ENCODE measurements around the gene SFXN5. TPM values are rescaled to one million over a fixed set of nuclear protein-coding genes. Genes with fewer than 3 reads are reported as not detected.

SFXN5 gene
- total RNA-seq, 1 experiment from 2014 or later, result 6.0 TPM

- BruUV-seq (replicated peaks), result no TSS peak
- H3K36me3 Mint-ChIP-seq (ENCODE audit: insufficient read depth, unreplicated experiment), result no peaks in the 10 kb centered on the region
- ChIA-PET POLR2A (interaction anchor here (1.1 kb wide), 1 partner anchor 11 kb away, joined by 3 read pairs; no protein-coding TSS in a partner anchor), CTCF (interaction anchor here (1.2 kb wide), 1 partner anchor 8 kb away, joined by 3 read pairs; no protein-coding TSS in a partner anchor)
- DNase-seq (ENCODE audit: unreplicated experiment), result no peak
- intact Hi-C loops (cut with micrococcal nuclease), result no loop called here
- no peak overlapping the region for H3K27ac Mint-ChIP-seq (ENCODE audit: low read depth, unreplicated experiment)
- no peak overlapping the region for H3K4me3 Mint-ChIP-seq (ENCODE audit: unreplicated experiment)
- H3K9me3 Mint-ChIP-seq (ENCODE audit: unreplicated experiment), result no peaks in the 10 kb centered on the region
- no peaks in the 10 kb centered on the region for H3K27me3 Mint-ChIP-seq (ENCODE audit: insufficient read depth, unreplicated experiment)
- no peak for TF ChIP-seq CTCF (IDR thresholded peaks at IDR 0.05; ENCODE audit: unreplicated experiment)
- no peaks in the 10 kb centered on the region for H3K4me1 Mint-ChIP-seq (ENCODE audit: insufficient read depth, unreplicated experiment)
Measured at GRCh38 chr2:72938455-72938854, 133.1 kb downstream of the SFXN5 start.

DNA sequence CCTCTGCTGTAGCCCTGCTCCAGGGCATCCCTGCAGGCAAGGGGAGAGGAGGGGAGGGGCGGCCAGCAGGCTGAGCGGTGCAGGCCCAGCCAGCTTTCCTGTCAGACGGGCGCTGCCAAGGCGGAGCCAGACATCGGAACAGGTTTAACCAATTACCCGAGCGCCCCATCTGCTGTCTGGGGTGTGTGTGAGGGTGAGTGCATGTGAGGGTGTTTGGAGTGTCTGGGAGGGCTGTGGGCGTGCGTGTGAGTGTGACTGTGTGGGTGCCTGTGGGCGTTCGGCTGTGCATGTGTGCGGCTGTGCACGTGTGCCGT lies 134.2 kb downstream of the SFXN5 start:
- Mint-ChIP-seq H3K27me3 (ENCODE audit: insufficient read depth, unreplicated experiment) (no peaks in the 10 kb centered on the region), H3K27ac (ENCODE audit: low read depth, unreplicated experiment) (no peak overlapping the region), H3K4me3 (ENCODE audit: unreplicated experiment) (no peak overlapping the region), H3K36me3 (ENCODE audit: insufficient read depth, unreplicated experiment) (no peaks in the 10 kb centered on the region), H3K9me3 (ENCODE audit: unreplicated experiment) (no peaks in the 10 kb centered on the region), H3K4me1 (ENCODE audit: insufficient read depth, unreplicated experiment) (no peaks in the 10 kb centered on the region)
- intact Hi-C loops (cut with micrococcal nuclease), result no loop called here
- ChIA-PET POLR2A (interaction anchor here (1.1 kb wide), 1 partner anchor 10 kb away, joined by 3 read pairs; no protein-coding TSS in a partner anchor), CTCF (no interaction called here)
- DNase-seq (ENCODE audit: unreplicated experiment), result no peak
- BruUV-seq (replicated peaks), result no TSS peak
- TF ChIP-seq CTCF (IDR thresholded peaks at IDR 0.05; ENCODE audit: unreplicated experiment), result no peak

- Mint-ChIP-seq H3K27me3 (ENCODE audit: insufficient read depth, unreplicated experiment) (no peaks in the 10 kb centered on the region), H3K36me3 (ENCODE audit: insufficient read depth, unreplicated experiment) (no peaks in the 10 kb centered on the region), H3K4me1 (ENCODE audit: insufficient read depth, unreplicated experiment) (no peaks in the 10 kb centered on the region)
Measured at GRCh38 chr2:72936660-72937355, 134.7 kb downstream of the SFXN5 start.

GRCh38 chr2:72935611-72935957 lies 135.9 kb downstream of the SFXN5 start:
- intact Hi-C loops (cut with micrococcal nuclease), result loop anchor here (1.0 kb wide), 1 partner anchor 43 kb away; no protein-coding TSS in a partner anchor
- CTCF ChIA-PET, result interaction anchor here (0.8 to 1.1 kb wide), 2 partner anchors 9 to 16 kb away, joined by 3 read pairs; no protein-coding TSS in a partner anchor
- DNase-seq (ENCODE audit: unreplicated experiment), result no peak
- POLR2A ChIA-PET, result interaction anchor here (1.3 kb wide), 1 partner anchor 9 kb away, joined by 3 read pairs; no protein-coding TSS in a partner anchor
- no peaks in the 10 kb centered on the region for H3K4me1 Mint-ChIP-seq (ENCODE audit: insufficient read depth, unreplicated experiment)
- no peaks in the 10 kb centered on the region for H3K27me3 Mint-ChIP-seq (ENCODE audit: insufficient read depth, unreplicated experiment)
- BruUV-seq (replicated peaks), result no TSS peak
- no peaks in the 10 kb centered on the region for H3K36me3 Mint-ChIP-seq (ENCODE audit: insufficient read depth, unreplicated experiment)
- no peak overlapping the region for H3K4me3 Mint-ChIP-seq (ENCODE audit: unreplicated experiment)
- H3K9me3 Mint-ChIP-seq (ENCODE audit: unreplicated experiment), result no peaks in the 10 kb centered on the region
- no peak overlapping the region for H3K27ac Mint-ChIP-seq (ENCODE audit: low read depth, unreplicated experiment)
- TF ChIP-seq CTCF (IDR thresholded peaks at IDR 0.05; ENCODE audit: unreplicated experiment), result no peak

More at GRCh38 chr2:72936660-72937355, 134.7 kb downstream of the SFXN5 start:
- Mint-ChIP-seq H3K4me3 (ENCODE audit: unreplicated experiment) (no peak overlapping the region), H3K27ac (ENCODE audit: low read depth, unreplicated experiment) (no peak overlapping the region), H3K9me3 (ENCODE audit: unreplicated experiment) (no peaks in the 10 kb centered on the region)
- CTCF ChIA-PET, result interaction anchor here (0.6 kb wide), 1 partner anchor 354 kb away, joined by 3 read pairs; no protein-coding TSS in a partner anchor
- BruUV-seq (replicated peaks), result no TSS peak
- TF ChIP-seq CTCF (IDR thresholded peaks at IDR 0.05; ENCODE audit: unreplicated experiment), result no peak
- POLR2A ChIA-PET, result interaction anchor here (0.7 to 1.3 kb wide), 2 partner anchors 10 to 1852 kb away, joined by 3 read pairs; no protein-coding TSS in a partner anchor
- intact Hi-C loops (cut with micrococcal nuclease), result no loop called here
- no peak for DNase-seq (ENCODE audit: unreplicated experiment)

All from MCF 10A (cell line).